Lower leg skin (tissue), 4 donors: ENCODE results near the gene SCYL2. TPM values are rescaled to one million over a fixed set of nuclear protein-coding genes. Genes with fewer than 3 reads are reported as not detected.
"Not testable (repeated sequence)": the region's sequence is repeated elsewhere in the genome, so short reads cannot be mapped to it uniquely, and the experiment has no call there.

Source experiments
- DNase-seq, 2 donors: peaks; one replicate each; pipeline ENCODE4 v3.0.0-alpha.2; 2019; ENCODE audit warnings: low spot score in 2 of 2
- H3K4me3 ChIP-seq: fragments of 200-600 bp; sonication (generic); 2 replicates; pipeline ENCODE4 v1.5.1; 2017; ENCODE audit warnings: mild to moderate bottlenecking, low read depth; ENCODE audit not compliant: poor library complexity, severe bottlenecking
- CTCF ChIP-seq, 3 donors: fragments of 450-650 bp; IDR thresholded peaks; one replicate each; pipeline ENCODE4 v1.5.1; 2016; ENCODE audit warnings: antibody characterized with exemption in 3 of 3, mild to moderate bottlenecking in 3 of 3, moderate library complexity in 2 of 3
- POLR2A ChIP-seq, 2 donors: fragments of 450-650 bp; IDR thresholded peaks; one replicate each; pipeline ENCODE4 v1.6.1; 2016 to 2017; ENCODE audit warnings: antibody characterized with exemption in 2 of 2, mild to moderate bottlenecking in 1 of 2, moderate library complexity in 1 of 2
- whole genome bisulfite sequencing, 2 donors: methylation state at CpG; one replicate each; pipeline ENCODE4 v1.1.5; 2018; 5-methylcytosine and 5-hydroxymethylcytosine counted together
- intact Hi-C: fragments of 100-400 bp; cut with DNase I; formaldehyde crosslinking; loops from one replicate; pipeline ENCODE4 v1.15.0; 2023; ENCODE audit warnings: low total_unique reads
- total RNA-seq, 4 donors: library from RNA; depleted of rRNA; stranded (reverse); fragments of >200 nt; gene quantifications; one replicate each; pipeline ENCODE4 v1.1.0, GENCODE V29; 2016

SCYL2 gene
- total RNA-seq: 10 to 100 TPM; 36.9 to 66.7 (median 39.6) TPM

DNA sequence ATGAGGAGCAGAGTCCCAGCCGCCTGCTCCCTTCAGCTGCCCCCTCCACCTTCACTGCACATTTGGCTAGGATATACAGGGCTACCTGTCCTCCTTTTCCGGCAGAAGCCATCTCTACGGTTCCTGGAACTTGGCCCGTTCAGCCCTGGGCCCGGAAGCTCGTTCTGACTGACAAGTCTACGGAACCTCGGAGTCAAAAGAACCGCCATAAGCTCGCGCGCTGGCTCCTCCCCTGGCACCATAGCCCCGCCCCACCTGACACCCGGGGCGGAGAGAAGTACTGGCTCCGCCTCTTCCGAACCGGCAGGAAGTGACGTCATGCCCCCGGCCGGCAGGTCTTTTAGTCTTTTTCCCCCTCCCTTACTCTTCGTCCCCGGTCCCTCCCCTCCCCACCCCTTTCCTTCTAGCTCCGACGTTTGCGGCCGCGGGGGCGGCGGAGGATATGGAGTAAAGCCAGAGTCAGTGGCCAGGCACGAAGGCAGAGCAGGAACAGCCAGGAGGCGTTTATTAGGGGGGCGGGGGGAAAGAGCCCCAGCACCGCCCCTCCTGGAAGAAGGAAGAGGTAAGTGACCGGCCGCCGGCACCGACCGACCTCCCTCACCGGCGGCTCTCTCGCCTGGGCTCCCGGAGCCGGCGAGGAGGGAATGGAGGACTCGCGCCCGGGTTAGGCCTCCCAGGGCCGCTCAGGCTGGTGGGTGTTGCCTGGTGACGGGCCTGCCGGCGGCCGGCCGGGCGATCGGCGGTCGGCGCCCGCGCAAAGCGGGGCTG is at the start of gene SCYL2, which contains the start of gene DEPDC4:
SCYL2 (plus strand) TSS at position 343 of the 768 bp plus-strand sequence. CDS start 15,794 bp downstream, outside the sequence.
DEPDC4 (minus strand) TSS at position 245 of the 768 bp plus-strand sequence; CDS start at position 242, 3 bp downstream.
- intact Hi-C loops: no loop called here

DNA sequence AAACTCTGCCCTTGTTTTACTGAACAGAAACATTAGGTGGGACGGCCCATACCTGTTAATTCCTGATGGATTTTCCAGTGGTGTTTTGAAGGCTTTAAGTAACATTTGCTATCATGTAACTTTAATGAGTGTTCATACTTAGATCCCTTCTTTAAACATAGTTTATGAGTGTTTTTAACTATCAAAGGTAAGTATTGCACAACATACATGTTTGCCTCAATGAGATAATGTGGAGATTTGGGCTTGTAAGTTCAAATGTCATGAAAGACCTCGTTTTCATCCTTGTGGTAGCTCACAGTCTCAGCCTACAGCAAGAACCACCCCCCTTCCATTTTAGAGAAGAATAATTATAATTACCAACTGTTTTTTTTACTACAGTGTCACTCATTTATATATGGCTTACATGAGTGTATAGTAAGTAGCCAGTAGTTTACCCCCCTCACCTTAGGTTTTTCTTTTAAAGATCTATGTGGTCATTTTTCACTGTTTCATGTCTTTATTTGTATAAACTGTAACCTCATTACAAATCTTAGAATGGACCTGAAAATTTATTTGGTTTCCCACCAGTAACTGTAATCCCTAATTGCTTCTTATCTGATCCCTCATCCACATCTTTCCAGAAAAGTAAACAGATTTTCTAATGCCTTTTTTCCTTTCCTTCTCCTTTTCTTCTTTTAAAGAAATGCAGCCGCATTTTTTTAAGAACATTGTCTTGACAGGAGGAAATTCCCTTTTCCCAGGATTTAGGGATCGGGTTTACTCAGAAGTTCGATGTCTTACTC is 47.5 kb upstream of the SCYL2 start:
- intact Hi-C loops: no loop called here
- TF ChIP-seq CTCF (IDR thresholded peaks at IDR 0.05) (no peak), POLR2A (IDR thresholded peaks at IDR 0.05) (no peak)
- no peak for DNase-seq
- WGBS, 2 donors: 90 to 92% methylated on average over 5 of the region's 5 CpGs
- H3K4me3 ChIP-seq: no peak overlapping the region

More for the DNA sequence above, at the start of gene SCYL2, which contains the start of gene DEPDC4:
- peak within 1 kb of the TSS; percentile 96 for H3K4me3 ChIP-seq
- WGBS, 2 donors: 1% methylated on average over 56 to 58 of the region's 62 CpGs
- no peak for TF ChIP-seq POLR2A (IDR thresholded peaks at IDR 0.05)
- TF ChIP-seq CTCF (IDR thresholded peaks at IDR 0.05): no peak
- peak; percentile 93 to 99 for DNase-seq

DNA sequence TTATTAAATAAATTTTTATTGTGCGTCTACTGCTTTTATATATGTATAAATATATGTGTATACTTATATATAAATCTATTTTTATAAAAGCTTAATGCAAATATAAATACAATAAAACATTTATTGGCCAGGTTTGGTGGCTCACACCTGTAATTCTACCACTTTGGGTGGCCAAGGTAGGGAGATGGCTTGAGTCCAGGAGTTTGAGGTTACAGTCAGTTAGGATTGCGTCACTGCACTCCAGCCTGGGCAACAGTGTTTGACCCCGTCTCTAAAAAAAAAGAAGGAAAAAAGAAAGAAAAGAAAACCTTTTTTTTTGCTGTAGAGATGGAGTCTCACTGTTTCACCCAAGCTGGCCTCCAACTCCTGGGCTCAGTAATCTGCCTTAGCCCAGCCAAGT is 45.5 kb upstream of the SCYL2 start:
- no peak for DNase-seq
- TF ChIP-seq POLR2A (IDR thresholded peaks at IDR 0.05) (no peak), CTCF (IDR thresholded peaks at IDR 0.05) (no peak)
- WGBS, 2 donors: 87 to 90% methylated on average over 3 of the region's 3 CpGs
- H3K4me3 ChIP-seq: no peak overlapping the region
- intact Hi-C loops: no loop called here

DNA sequence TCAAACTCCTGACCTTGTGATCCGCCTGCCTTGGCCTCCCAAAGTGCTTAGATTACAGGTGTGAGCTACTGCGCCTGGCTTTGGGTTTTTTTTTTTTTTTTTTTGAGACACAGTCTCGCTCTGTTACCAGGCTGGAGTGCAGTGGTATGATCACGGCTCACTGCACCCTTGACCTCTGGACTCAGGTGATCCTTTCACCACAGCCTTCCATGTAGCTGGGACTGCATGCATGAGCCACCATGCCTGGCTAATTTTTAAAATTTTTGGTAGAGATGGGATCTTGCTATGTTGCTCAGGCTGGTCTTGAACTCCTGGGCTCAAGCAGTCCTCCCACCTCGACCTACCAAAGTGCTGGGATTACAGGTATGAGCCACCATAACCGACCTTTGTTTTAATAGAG is 44.8 kb upstream of the SCYL2 start:
- DNase-seq, intact Hi-C loops, H3K4me3 ChIP-seq: not testable (repeated sequence)
- WGBS, 2 donors: 96 to 98% methylated on average over 6 of the region's 6 CpGs

DNA sequence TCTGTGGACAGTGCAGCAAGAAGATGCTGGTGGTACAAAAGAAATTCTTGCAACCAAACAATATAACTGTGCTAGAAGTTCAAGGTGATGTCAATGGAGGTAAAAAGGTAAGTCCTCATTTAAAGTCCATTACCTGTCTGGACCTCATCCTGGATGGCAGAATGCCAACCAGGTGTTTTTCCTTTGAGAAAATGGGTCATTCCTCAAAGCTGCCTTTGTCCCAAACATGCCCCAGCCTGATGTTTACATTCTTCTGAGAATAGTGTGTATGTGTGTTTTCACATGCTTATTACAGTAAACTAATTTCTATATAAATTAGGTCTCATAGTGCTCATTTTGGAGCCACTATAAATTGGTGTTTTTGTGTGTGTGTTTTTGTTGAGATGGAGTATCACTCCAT is 41.5 kb upstream of the SCYL2 start:
- TF ChIP-seq CTCF (IDR thresholded peaks at IDR 0.05) (no peak), POLR2A (IDR thresholded peaks at IDR 0.05) (no peak)
- no peak for DNase-seq
- H3K4me3 ChIP-seq: no peak overlapping the region
- intact Hi-C loops: no loop called here

DNA sequence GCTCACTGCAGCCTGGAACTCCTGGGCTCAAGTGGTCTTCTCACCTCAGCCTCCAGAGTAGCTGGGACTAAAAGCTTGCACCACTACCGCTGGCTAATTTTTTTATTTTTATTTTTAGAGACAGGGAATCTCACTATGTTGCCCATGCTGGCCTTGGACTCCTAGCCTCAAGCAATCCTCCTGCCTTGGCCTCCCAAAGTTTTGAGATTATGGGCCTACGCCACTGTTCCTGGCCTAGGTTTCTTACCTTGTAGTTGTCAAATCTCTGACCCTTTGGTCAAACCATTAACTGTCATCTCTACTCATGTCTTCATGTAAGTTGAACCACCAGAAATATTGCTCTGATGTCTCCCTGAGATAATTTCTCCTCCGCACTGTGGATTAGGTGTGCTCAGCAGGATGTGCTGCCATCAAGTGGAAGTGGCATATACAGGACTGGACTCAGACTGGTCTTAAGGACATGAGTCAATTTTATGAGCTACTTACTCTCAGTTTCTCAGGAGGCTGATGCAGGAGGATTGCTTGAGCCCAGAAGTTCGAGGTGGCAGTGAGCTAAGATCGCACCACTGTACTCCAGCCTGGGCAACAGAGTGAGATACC is 37.8 kb upstream of the SCYL2 start:
- DNase-seq: no peak
- TF ChIP-seq CTCF (IDR thresholded peaks at IDR 0.05) (no peak), POLR2A (IDR thresholded peaks at IDR 0.05) (no peak)
- no peak overlapping the region for H3K4me3 ChIP-seq
- intact Hi-C loops: no loop called here
- WGBS, 2 donors: 79 to 85% methylated on average over 5 of the region's 5 CpGs
